Hepatocyte (in vitro differentiated cells): ENCODE data around the gene HCK.

ENCODE experiments used
- CTCF ChIP-seq: fragments of 200-600 bp; sonication (generic); IDR thresholded peaks from 2 replicates; pipeline ENCODE4 v1.5.1; 2016; ENCODE audit warnings: antibody characterized with exemption, mild to moderate bottlenecking; ENCODE audit not compliant: poor library complexity
- EZH2 ChIP-seq: fragments of 200-600 bp; sonication (generic); IDR thresholded peaks from 2 replicates; pipeline ENCODE4 v1.6.1; 2016; ENCODE audit warnings: antibody characterized with exemption, mild to moderate bottlenecking, borderline replicate concordance

GRCh38 chr20:32139947-32140346, 87.9 kb downstream of the HCK start:
- TF ChIP-seq CTCF, result no peak
- TF ChIP-seq EZH2, result no peak
